Epithelial cell of proximal tubule (primary cell): Measurements from ENCODE around the gene ZDHHC14. TPM values are rescaled to one million over a fixed set of nuclear protein-coding genes. Genes with fewer than 3 reads are reported as not detected.
A peak's percentile ranks its signal among the peaks of the same experiment; 100 is the strongest.
"Not testable (repeated sequence)": the region's sequence is repeated elsewhere in the genome, so short reads cannot be mapped to it uniquely, and the experiment has no call there.

Source experiments
- DNase-seq: peaks from one replicate; pipeline ENCODE4 v3.0.0-alpha.2; 2011; ENCODE audit warnings: low read depth
- H3K4me3 ChIP-seq: 2 replicates; pipeline ENCODE4 v1.5.1; 2011; ENCODE audit warnings: low read depth, mild to moderate bottlenecking, low read length
- CTCF ChIP-seq: conservative IDR thresholded peaks from 2 replicates; pipeline ENCODE4 v1.5.1; 2012; ENCODE audit warnings: low read depth, mild to moderate bottlenecking, low read length
- total RNA-seq: library from RNA; depleted of rRNA; stranded (reverse); fragments of >200 nt; gene quantifications from 2 replicates; pipeline ENCODE4 v1.2.3, GENCODE V29; 2015

The ZDHHC14 gene
- total RNA-seq, 1 donor from 2014 or later = 21.4 TPM

- no peak for TF ChIP-seq CTCF
- H3K4me3 ChIP-seq = peak overlapping the region; percentile 95
- peak; percentile 35 for DNase-seq
Observed at GRCh38 chr6:157379656-157380457, 1.1 kb upstream of the ZDHHC14 start.

DNA sequence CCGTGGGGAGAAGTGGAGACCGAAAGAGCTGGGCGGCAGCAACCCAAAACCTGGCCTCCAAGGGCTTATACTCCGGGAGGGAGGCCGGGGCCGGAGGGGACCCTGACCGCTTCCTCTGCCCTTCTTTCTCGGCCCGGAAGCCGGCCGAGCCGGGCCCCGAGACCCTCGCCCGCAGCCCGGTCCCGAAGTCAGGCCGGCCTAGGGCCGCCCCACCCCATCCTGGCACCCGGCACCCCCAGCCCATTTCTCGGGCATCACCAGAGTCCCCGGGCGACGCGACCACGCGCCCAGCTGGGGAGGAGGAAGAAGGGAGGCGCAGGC is 572 bp upstream of the ZDHHC14 start:
- DNase-seq = no peak
- no peak for TF ChIP-seq CTCF
- peak overlapping the region; percentile 95 for H3K4me3 ChIP-seq

DNA sequence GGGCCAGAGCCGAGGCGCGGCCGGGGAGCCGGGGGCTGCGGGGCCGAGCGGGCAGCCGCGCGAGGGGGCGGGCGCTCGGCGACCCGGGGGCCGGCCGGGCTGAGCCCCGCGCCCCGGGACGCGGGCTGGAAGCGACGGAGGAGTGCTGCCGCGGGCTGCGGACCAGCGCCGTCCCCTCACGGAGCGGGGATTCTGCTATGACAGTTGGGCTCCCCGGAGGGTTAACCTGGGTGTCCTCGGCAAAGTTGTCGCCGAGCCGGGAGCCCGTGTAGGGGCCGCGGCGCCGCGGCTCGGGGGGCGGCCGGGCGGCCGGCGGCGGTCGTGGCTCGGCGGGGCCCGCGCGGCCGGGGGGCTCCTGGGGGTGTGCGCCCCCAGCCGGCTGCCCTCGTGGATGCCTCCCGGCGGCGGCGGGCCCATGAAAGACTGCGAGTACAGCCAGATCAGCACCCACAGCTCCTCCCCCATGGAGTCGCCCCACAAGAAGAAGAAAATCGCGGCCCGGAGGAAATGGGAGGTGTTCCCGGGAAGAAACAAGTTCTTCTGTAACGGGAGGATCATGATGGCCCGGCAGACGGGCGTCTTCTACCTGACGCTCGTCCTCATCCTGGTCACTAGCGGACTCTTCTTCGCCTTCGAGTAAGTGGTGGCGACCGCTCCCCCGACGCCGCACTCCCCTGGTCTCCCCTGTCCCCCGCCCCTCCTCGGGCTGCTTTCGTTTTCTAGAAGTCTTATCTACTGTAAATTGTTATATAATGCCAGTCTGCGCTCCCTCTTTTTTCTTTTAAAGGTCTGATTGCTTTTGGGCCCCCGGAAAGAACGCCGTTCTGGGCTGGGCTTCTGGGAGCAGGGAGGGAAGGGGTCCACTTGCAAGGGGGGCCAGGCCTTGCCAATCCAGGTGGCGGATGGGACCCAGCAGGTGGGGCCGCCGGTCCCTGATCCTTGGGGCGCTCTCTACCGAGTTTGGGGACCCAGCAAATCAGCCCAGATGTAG is 936 bp downstream of the ZDHHC14 start:
- peak overlapping the region; percentile 95 for H3K4me3 ChIP-seq
- TF ChIP-seq CTCF = peak; percentile 12
- no peak for DNase-seq

DNA sequence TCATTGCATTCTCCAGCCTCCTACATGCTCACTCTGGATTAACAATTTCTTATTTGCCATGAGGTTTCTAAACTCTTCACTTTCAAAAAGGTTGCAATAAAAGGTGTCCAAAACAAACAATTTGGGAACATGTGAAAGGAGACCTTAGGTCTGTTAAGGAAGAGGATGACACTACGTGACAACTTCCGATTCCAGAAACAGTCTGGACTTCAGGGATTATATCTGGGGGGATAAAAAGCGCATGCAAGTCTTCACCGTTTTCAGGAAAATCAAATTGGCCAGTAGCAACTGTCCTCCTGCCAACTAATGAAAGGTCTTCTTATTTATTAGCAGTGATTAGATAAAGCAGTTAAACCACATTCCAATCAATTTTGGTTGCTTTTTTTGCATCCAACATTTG is 1.8 kb downstream of the ZDHHC14 start:
- no peak for DNase-seq
- TF ChIP-seq CTCF = no peak
- peak overlapping the region; percentile 95 for H3K4me3 ChIP-seq

DNA sequence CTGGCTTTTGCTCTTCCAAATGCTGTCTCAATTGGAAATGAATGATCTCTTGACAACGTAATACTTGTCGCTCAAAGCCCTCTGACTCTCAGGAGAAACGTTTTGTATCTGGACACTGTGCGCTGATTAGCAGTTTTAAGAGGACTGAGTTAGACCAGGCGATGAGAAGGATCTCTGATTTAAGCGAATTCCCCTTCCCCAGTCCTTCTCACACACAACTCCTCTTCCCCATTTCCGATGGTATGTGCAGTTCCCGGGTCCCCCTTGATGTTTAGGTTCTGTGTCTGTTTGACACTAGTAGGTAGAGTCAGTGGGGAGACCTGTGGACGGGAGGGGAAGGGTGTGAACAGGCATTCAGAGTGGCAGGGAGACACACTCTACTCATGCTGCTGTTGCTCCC is 2.5 kb downstream of the ZDHHC14 start:
- H3K4me3 ChIP-seq = peak overlapping the region; percentile 95
- no peak for TF ChIP-seq CTCF
- DNase-seq = no peak

GRCh38 chr6:157384962-157385361 is 4.0 kb downstream of the ZDHHC14 start:
- H3K4me3 ChIP-seq, DNase-seq: not testable (repeated sequence)

GRCh38 chr6:157385482-157385881 is 4.5 kb downstream of the ZDHHC14 start:
- DNase-seq = no peak
- H3K4me3 ChIP-seq = no peak overlapping the region
- TF ChIP-seq CTCF = no peak
